Cardiac muscle cell (in vitro differentiated cells and primary cell): ENCODE measurements around the gene CUL2. TPM values are rescaled to one million over a fixed set of nuclear protein-coding genes. Genes with fewer than 3 reads are reported as not detected.

ENCODE experiments used
- DNase-seq, 2 donors: peaks; one replicate each; pipeline versions ENCODE4 v3.0.0 to v3.0.0-alpha.2; 2010 to 2017; ENCODE audit warnings: low read depth in 1 of 2, low spot score in 1 of 2
- H3K27ac ChIP-seq: fragments of 200-600 bp; sonication (generic); 2 replicates; pipeline ENCODE4 v1.5.1; 2016
- H3K27me3 ChIP-seq: fragments of 200-600 bp; sonication (generic); 2 replicates; pipeline ENCODE4 v1.6.0; 2016; ENCODE audit warnings: control low read depth
- H3K36me3 ChIP-seq: fragments of 200-600 bp; sonication (generic); 2 replicates; pipeline ENCODE4 v1.5.1; 2016; ENCODE audit warnings: control low read depth
- H3K4me1 ChIP-seq: fragments of 200-600 bp; sonication (generic); 2 replicates; pipeline ENCODE4 v1.8.1; 2017; ENCODE audit warnings: low read depth, mild to moderate bottlenecking, mixed run types
- H3K4me3 ChIP-seq: fragments of 200-600 bp; sonication (generic); 2 replicates; pipeline ENCODE4 v1.5.1; 2016; ENCODE audit warnings: mild to moderate bottlenecking
- H3K9me3 ChIP-seq: fragments of 200-600 bp; sonication (generic); 2 replicates; pipeline ENCODE4 v1.5.1; 2017; ENCODE audit warnings: low read depth, mild to moderate bottlenecking, control low read depth
- CTCF ChIP-seq: IDR thresholded peaks from 2 replicates; pipeline ENCODE4 v1.5.1; 2012; ENCODE audit warnings: low read depth, mild to moderate bottlenecking, low read length
- polyA plus RNA-seq: library from polyadenylated mRNA; unstranded; fragments of >200 nt; fragmentation: Nextera tagmentation; extraction: Ambion mirVana; gene quantifications from 2 replicates; pipeline ENCODE4 v1.2.1, GENCODE V29; 2016
- total RNA-seq: library from RNA; depleted of rRNA; stranded (reverse); fragments of >200 nt; gene quantifications from 2 replicates; pipeline ENCODE4 v1.2.3, GENCODE V29; 2016

CUL2 gene
- total and polyA plus RNA-seq, 2 experiments from 2014 or later = 19.2 to 48.7 TPM

- Histone ChIP-seq H3K4me1 (no peaks in the 10 kb centered on the region), H3K27me3 (no peaks in the 10 kb centered on the region), H3K4me3 (no peak overlapping the region), H3K36me3 (peaks cover 30% of the 10 kb centered on the region), H3K27ac (no peak overlapping the region), H3K9me3 (no peaks in the 10 kb centered on the region)
- DNase-seq = no peak
- no peak for TF ChIP-seq CTCF
Measured at GRCh38 chr10:35043796-35044344, 46.3 kb downstream of the CUL2 start.

GRCh38 chr10:35042783-35043182, 47.4 kb downstream of the CUL2 start:
- peak overlapping the region; percentile 25 for H3K27ac ChIP-seq
- H3K9me3 ChIP-seq = no peaks in the 10 kb centered on the region
- TF ChIP-seq CTCF = no peak
- H3K4me1 ChIP-seq = no peaks in the 10 kb centered on the region
- H3K36me3 ChIP-seq = peaks cover 20% of the 10 kb centered on the region
- DNase-seq = no peak
- no peaks in the 10 kb centered on the region for H3K27me3 ChIP-seq
- H3K4me3 ChIP-seq = no peak overlapping the region

- Histone ChIP-seq H3K36me3 (peaks cover 28% of the 10 kb centered on the region), H3K27me3 (no peaks in the 10 kb centered on the region), H3K4me1 (no peaks in the 10 kb centered on the region), H3K27ac (no peak overlapping the region), H3K9me3 (no peaks in the 10 kb centered on the region), H3K4me3 (no peak overlapping the region)
- no peak for DNase-seq
- no peak for TF ChIP-seq CTCF
Measured at GRCh38 chr10:35041502-35041879, 48.6 kb downstream of the CUL2 start.

GRCh38 chr10:35040760-35041501, 49.2 kb downstream of the CUL2 start:
- H3K27ac ChIP-seq = no peak overlapping the region
- peaks cover 27% of the 10 kb centered on the region for H3K36me3 ChIP-seq
- DNase-seq = peak in 1 of 2 donors; percentile 79
- no peak overlapping the region for H3K4me3 ChIP-seq
- no peaks in the 10 kb centered on the region for H3K4me1 ChIP-seq
- no peak for TF ChIP-seq CTCF
- H3K9me3 ChIP-seq = no peaks in the 10 kb centered on the region
- H3K27me3 ChIP-seq = no peaks in the 10 kb centered on the region

- no peak for DNase-seq
- no peak overlapping the region for H3K4me3 ChIP-seq
- peaks cover 50% of the 10 kb centered on the region for H3K36me3 ChIP-seq
- no peaks in the 10 kb centered on the region for H3K9me3 ChIP-seq
- no peak overlapping the region for H3K27ac ChIP-seq
- H3K4me1 ChIP-seq = no peaks in the 10 kb centered on the region
- no peak for TF ChIP-seq CTCF
- no peaks in the 10 kb centered on the region for H3K27me3 ChIP-seq
Measured at GRCh38 chr10:35037104-35037503, 53.0 kb downstream of the CUL2 start.
